HL-60 (cell line): ENCODE data around the gene PDRG1.

Source experiments
- DNase-seq, 2 experiments: peaks; one replicate each; pipeline ENCODE4 v3.0.0-alpha.2; 2010 to 2020; ENCODE audit warnings: low read depth in 1 of 2, low spot score in 1 of 2
- H3K27ac ChIP-seq: fragments of 250-450 bp; sonication (Bioruptor Pico); replicated peaks from 2 replicates; pipeline ENCODE4 v1.5.1; 2020; ENCODE audit warnings: mild to moderate bottlenecking, moderate library complexity
- H3K27me3 ChIP-seq: fragments of 250-450 bp; sonication (Bioruptor Pico); 2 replicates; pipeline ENCODE4 v1.5.1; 2021; ENCODE audit warnings: mild to moderate bottlenecking, moderate library complexity; ENCODE audit not compliant: insufficient read depth, poor library complexity, severe bottlenecking
- H3K4me3 ChIP-seq: replicated peaks from 2 replicates; pipeline ENCODE4 v1.5.1; 2011; ENCODE audit warnings: mild to moderate bottlenecking, control low read depth, low read length; ENCODE audit not compliant: insufficient read depth
- CTCF ChIP-seq: IDR thresholded peaks from one replicate; pipeline ENCODE4 v1.5.1; 2011; ENCODE audit warnings: low read length, control low read depth, inconsistent platforms; ENCODE audit not compliant: insufficient read depth
- GABPA ChIP-seq: IDR thresholded peaks from 2 replicates; pipeline ENCODE4 v1.6.1; 2012; ENCODE audit warnings: low read depth
- POLR2AphosphoS5 ChIP-seq: IDR thresholded peaks from 2 replicates; pipeline ENCODE4 v1.6.1; 2012; ENCODE audit warnings: low read depth
- REST ChIP-seq: IDR thresholded peaks from 2 replicates; pipeline ENCODE4 v1.6.1; 2012; ENCODE audit warnings: low read depth; ENCODE audit not compliant: insufficient replicate concordance
- SPI1 ChIP-seq: IDR thresholded peaks from 2 replicates; pipeline ENCODE4 v1.6.1; 2012; ENCODE audit warnings: low read depth, mild to moderate bottlenecking, borderline replicate concordance

Gene PDRG1

GRCh38 chr20:31984981-31985471 lies 33.2 kb upstream of the PDRG1 start:
- H3K27ac ChIP-seq: no peak overlapping the region
- TF ChIP-seq REST (no peak), CTCF (no peak), GABPA (no peak), SPI1 (no peak), POLR2AphosphoS5 (no peak)
- H3K4me3 ChIP-seq: no peak overlapping the region
- no peak for DNase-seq
- H3K27me3 ChIP-seq: peaks cover 6% of the 10 kb centered on the region

GRCh38 chr20:31981784-31982183 lies 29.9 kb upstream of the PDRG1 start:
- TF ChIP-seq POLR2AphosphoS5 (no peak), CTCF (no peak), REST (no peak), GABPA (no peak), SPI1 (no peak)
- DNase-seq: no peak
- Histone ChIP-seq H3K27ac (no peak overlapping the region), H3K27me3 (peaks cover 6% of the 10 kb centered on the region), H3K4me3 (no peak overlapping the region)

- DNase-seq: no peak
- Histone ChIP-seq H3K4me3 (no peak overlapping the region), H3K27me3 (peaks cover 4% of the 10 kb centered on the region), H3K27ac (no peak overlapping the region)
- TF ChIP-seq REST (no peak), SPI1 (no peak), GABPA (no peak), POLR2AphosphoS5 (no peak), CTCF (no peak)
Measured at GRCh38 chr20:31979713-31980426, 28.0 kb upstream of the PDRG1 start.
